ENCODE measurements around the gene GAK.

- TF ChIP-seq CTCF (IDR thresholded peaks at IDR 0.05 in 4 of 5, conservative IDR thresholded peaks at IDR 0.05 in 1 of 5): no peak
- no peak for TF ChIP-seq POLR2A (IDR thresholded peaks at IDR 0.05)
Observed at GRCh38 chr4:956531-957230, 24.6 kb upstream of the GAK start.

Data from gastrocnemius medialis (tissue), 4 donors.